ENCODE measurements around the gene CHST11.

- peak in 1 of 3 donors; percentile 74 for TF ChIP-seq POLR2AphosphoS5 (IDR thresholded peaks at IDR 0.05)
- no peak for TF ChIP-seq POLR2A (IDR thresholded peaks at IDR 0.05)
These were observed 293.3 kb downstream of the CHST11 start for GRCh38 chr12:104750061-104750460.

Data from spleen (tissue), 3 donors.